ENCODE measurements around the gene PLEKHJ1. TPM values are rescaled to one million over a fixed set of nuclear protein-coding genes. Genes with fewer than 3 reads are reported as not detected.

The PLEKHJ1 gene
- total RNA-seq, 1 experiment from 2014 or later, result 44.5 TPM

GRCh38 chr19:2252797-2253105 is 16.6 kb upstream of the PLEKHJ1 start:
- no peak for DNase-seq (ENCODE audit: low read depth, low spot score)
- in situ Hi-C loops (cut with HindIII; ENCODE audit: low pct_unique_long_range_greater_than_20kb, low sequenced_read_pairs), result no loop called here

- in situ Hi-C loops (cut with HindIII; ENCODE audit: low pct_unique_long_range_greater_than_20kb, low sequenced_read_pairs), result no loop called here
- no peak for DNase-seq (ENCODE audit: low read depth, low spot score)
Measured at GRCh38 chr19:2252055-2252796, 16.1 kb upstream of the PLEKHJ1 start.

GRCh38 chr19:2251106-2252054 is 15.3 kb upstream of the PLEKHJ1 start:
- in situ Hi-C loops (cut with HindIII; ENCODE audit: low pct_unique_long_range_greater_than_20kb, low sequenced_read_pairs), result no loop called here
- DNase-seq (ENCODE audit: low read depth, low spot score), result no peak

GRCh38 chr19:2250766-2251105 is 14.6 kb upstream of the PLEKHJ1 start:
- in situ Hi-C loops (cut with HindIII; ENCODE audit: low pct_unique_long_range_greater_than_20kb, low sequenced_read_pairs), result no loop called here
- no peak for DNase-seq (ENCODE audit: low read depth, low spot score)

GRCh38 chr19:2249880-2250765 is 14.0 kb upstream of the PLEKHJ1 start:
- no peak for DNase-seq (ENCODE audit: low read depth, low spot score)
- in situ Hi-C loops (cut with HindIII; ENCODE audit: low pct_unique_long_range_greater_than_20kb, low sequenced_read_pairs), result no loop called here

GRCh38 chr19:2249010-2249866 is 13.1 kb upstream of the PLEKHJ1 start, which contains the start of gene AMH:
AMH (plus strand) TSS chr19:2249323; CDS start chr19:2249333, 10 bp downstream.
- no peak for DNase-seq (ENCODE audit: low read depth, low spot score)
- in situ Hi-C loops (cut with HindIII; ENCODE audit: low pct_unique_long_range_greater_than_20kb, low sequenced_read_pairs), result no loop called here

- in situ Hi-C loops (cut with HindIII; ENCODE audit: low pct_unique_long_range_greater_than_20kb, low sequenced_read_pairs), result no loop called here
Measured at GRCh38 chr19:2248136-2249009, 12.2 kb upstream of the PLEKHJ1 start.

GRCh38 chr19:2247433-2248101 is 11.4 kb upstream of the PLEKHJ1 start:
- DNase-seq (ENCODE audit: low read depth, low spot score), result no peak
- in situ Hi-C loops (cut with HindIII; ENCODE audit: low pct_unique_long_range_greater_than_20kb, low sequenced_read_pairs), result no loop called here

More at GRCh38 chr19:2248136-2249009, 12.2 kb upstream of the PLEKHJ1 start:
- no peak for DNase-seq (ENCODE audit: low read depth, low spot score)

- DNase-seq (ENCODE audit: low read depth, low spot score), result peak; percentile 28
- in situ Hi-C loops (cut with HindIII; ENCODE audit: low pct_unique_long_range_greater_than_20kb, low sequenced_read_pairs), result no loop called here
Measured at GRCh38 chr19:2246801-2247361, 10.8 kb upstream of the PLEKHJ1 start.

GRCh38 chr19:2246014-2246620 is 10.0 kb upstream of the PLEKHJ1 start:
- in situ Hi-C loops (cut with HindIII; ENCODE audit: low pct_unique_long_range_greater_than_20kb, low sequenced_read_pairs), result no loop called here
- DNase-seq (ENCODE audit: low read depth, low spot score), result no peak

GRCh38 chr19:2245273-2245672 is 9.1 kb upstream of the PLEKHJ1 start:
- in situ Hi-C loops (cut with HindIII; ENCODE audit: low pct_unique_long_range_greater_than_20kb, low sequenced_read_pairs), result no loop called here
- no peak for DNase-seq (ENCODE audit: low read depth, low spot score)

- in situ Hi-C loops (cut with HindIII; ENCODE audit: low pct_unique_long_range_greater_than_20kb, low sequenced_read_pairs), result no loop called here
Measured at GRCh38 chr19:2244486-2244885, 8.4 kb upstream of the PLEKHJ1 start.

GRCh38 chr19:2244125-2244411 is 7.9 kb upstream of the PLEKHJ1 start:
- in situ Hi-C loops (cut with HindIII; ENCODE audit: low pct_unique_long_range_greater_than_20kb, low sequenced_read_pairs), result no loop called here
- no peak for DNase-seq (ENCODE audit: low read depth, low spot score)

More at GRCh38 chr19:2244486-2244885, 8.4 kb upstream of the PLEKHJ1 start:
- DNase-seq (ENCODE audit: low read depth, low spot score), result no peak

- in situ Hi-C loops (cut with HindIII; ENCODE audit: low pct_unique_long_range_greater_than_20kb, low sequenced_read_pairs), result no loop called here
- no peak for DNase-seq (ENCODE audit: low read depth, low spot score)
Measured at GRCh38 chr19:2243274-2244124, 7.4 kb upstream of the PLEKHJ1 start.
